Neutrophil (primary cell): Measurements from ENCODE around the gene BAZ2B.

Experiments
- H3K27ac ChIP-seq: fragments of 200-600 bp; sonication (generic); 2 replicates; pipeline ENCODE4 v1.5.1; 2016; ENCODE audit warnings: mild to moderate bottlenecking, moderate library complexity
- H3K27me3 ChIP-seq: fragments of 200-600 bp; sonication (generic); 2 replicates; pipeline ENCODE4 v1.6.0; 2016; ENCODE audit warnings: mild to moderate bottlenecking
- H3K36me3 ChIP-seq: fragments of 200-600 bp; sonication (generic); 2 replicates; pipeline ENCODE4 v1.5.1; 2017
- H3K4me1 ChIP-seq, 2 experiments: fragments of 200-600 bp in 1 of 2; sonication (generic) in 1 of 2; 1 replicate in 1 of 2; 2 replicates in 1 of 2; pipeline versions ENCODE4 v1.5.1 to v1.6.1; 2013 to 2016; ENCODE audit warnings: low read depth in 1 of 2, low read length in 1 of 2, mild to moderate bottlenecking in 1 of 2, moderate library complexity in 1 of 2; ENCODE audit not compliant: control insufficient read depth in 1 of 2, insufficient read depth in 1 of 2
- H3K4me3 ChIP-seq, 2 experiments: fragments of 200-600 bp in 1 of 2; sonication (generic) in 1 of 2; 1 replicate in 1 of 2; 2 replicates in 1 of 2; pipeline ENCODE4 v1.5.1; 2013 to 2016; ENCODE audit warnings: low read depth in 1 of 2, low read length in 1 of 2, mild to moderate bottlenecking in 1 of 2, moderate library complexity in 1 of 2
- H3K9me3 ChIP-seq: fragments of 200-600 bp; sonication (generic); 2 replicates; pipeline ENCODE4 v1.5.1; 2016
- TF ChIP-seq, protein P1 (sequence below): fragments of 200-600 bp; sonication (generic); IDR thresholded peaks from 2 replicates; pipeline ENCODE4 v1.5.1; 2016; ENCODE audit warnings: antibody characterized with exemption

BAZ2B gene

DNA sequence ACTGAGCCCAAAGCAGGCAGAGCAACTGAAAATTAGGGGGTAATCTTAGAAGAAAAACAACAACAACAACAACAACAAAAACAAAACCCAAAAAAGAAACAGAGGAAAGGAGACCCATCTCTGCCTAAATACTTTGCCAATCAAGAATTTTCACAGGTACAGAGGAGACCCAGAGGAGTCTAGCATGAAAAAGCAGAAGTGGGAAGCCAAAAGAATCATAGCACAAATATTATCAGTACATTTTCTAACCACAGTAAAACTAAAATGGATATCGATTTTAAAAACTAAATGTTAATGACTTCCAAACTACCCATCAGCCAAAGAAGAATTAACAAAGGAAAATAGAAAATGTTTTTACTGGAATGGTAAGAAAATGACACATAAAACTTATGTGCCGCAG lies 148.1 kb downstream of the BAZ2B start:
- Histone ChIP-seq H3K36me3 (peaks cover 14% of the 10 kb centered on the region), H3K9me3 (no peaks in the 10 kb centered on the region), H3K4me3 (no peak overlapping the region), H3K27ac (no peak overlapping the region), H3K27me3 (no peaks in the 10 kb centered on the region), H3K4me1 (no peaks in the 10 kb centered on the region)
- TF ChIP-seq, protein P1, sequence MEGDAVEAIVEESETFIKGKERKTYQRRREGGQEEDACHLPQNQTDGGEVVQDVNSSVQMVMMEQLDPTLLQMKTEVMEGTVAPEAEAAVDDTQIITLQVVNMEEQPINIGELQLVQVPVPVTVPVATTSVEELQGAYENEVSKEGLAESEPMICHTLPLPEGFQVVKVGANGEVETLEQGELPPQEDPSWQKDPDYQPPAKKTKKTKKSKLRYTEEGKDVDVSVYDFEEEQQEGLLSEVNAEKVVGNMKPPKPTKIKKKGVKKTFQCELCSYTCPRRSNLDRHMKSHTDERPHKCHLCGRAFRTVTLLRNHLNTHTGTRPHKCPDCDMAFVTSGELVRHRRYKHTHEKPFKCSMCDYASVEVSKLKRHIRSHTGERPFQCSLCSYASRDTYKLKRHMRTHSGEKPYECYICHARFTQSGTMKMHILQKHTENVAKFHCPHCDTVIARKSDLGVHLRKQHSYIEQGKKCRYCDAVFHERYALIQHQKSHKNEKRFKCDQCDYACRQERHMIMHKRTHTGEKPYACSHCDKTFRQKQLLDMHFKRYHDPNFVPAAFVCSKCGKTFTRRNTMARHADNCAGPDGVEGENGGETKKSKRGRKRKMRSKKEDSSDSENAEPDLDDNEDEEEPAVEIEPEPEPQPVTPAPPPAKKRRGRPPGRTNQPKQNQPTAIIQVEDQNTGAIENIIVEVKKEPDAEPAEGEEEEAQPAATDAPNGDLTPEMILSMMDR = no peak

DNA sequence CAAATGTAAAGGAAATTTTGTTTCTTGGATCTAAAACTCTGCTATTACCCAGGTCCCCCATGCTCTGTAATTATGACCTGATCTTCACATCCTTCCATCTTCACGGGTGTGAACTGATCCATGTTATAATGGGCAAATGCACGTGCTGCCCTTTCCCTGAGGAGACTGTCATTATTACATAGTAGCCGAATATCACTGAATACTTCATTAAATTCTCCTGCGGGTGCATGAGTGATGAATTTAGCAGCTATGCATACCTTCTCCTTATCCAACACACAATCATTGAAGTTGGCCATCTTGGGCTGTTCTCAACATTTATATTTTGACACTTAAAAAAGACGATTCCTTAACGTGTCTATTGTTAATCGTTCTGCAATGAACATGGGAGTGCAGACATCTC lies 153.4 kb downstream of the BAZ2B start:
- Histone ChIP-seq H3K9me3 (no peaks in the 10 kb centered on the region), H3K36me3 (peaks cover 29% of the 10 kb centered on the region), H3K4me3 (no peak overlapping the region), H3K4me1 (peaks cover under 1 to 1% of the 10 kb centered on the region in 2 experiments), H3K27me3 (no peaks in the 10 kb centered on the region), H3K27ac (no peak overlapping the region)
- TF ChIP-seq, protein P1 = no peak

DNA sequence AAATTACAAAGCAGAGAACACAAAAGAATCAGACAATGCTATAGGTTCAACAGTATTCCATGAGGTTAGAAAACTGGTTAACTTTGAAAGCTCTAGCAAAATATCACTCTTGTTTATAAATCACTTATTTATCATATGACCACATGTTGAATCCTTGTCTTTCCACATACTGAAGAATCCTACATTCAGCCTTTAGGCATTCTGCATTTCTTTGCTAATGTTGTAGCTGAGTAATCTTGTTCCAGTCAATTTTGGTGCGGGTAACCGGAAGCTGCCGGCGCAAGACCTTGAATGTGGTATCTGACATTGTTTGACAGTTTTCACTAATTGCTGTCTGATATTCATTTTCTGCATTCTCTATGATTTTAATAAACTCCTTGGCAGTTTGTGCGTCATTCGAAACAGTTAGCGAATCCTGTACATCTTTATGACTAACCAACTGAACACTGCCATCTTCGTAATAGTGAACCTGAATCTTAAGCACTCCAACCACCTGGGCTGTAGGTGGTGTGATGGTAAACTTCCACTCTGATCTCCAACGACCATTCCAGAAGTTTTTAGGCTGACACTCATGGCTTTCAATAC lies 154.1 kb downstream of the BAZ2B start:
- Histone ChIP-seq H3K4me1 (peaks cover 7 to 8% of the 10 kb centered on the region in 2 experiments), H3K27me3 (no peaks in the 10 kb centered on the region), H3K9me3 (no peaks in the 10 kb centered on the region), H3K4me3 (no peak overlapping the region), H3K27ac (peak overlapping the region; percentile 18), H3K36me3 (peaks cover 29% of the 10 kb centered on the region)
- TF ChIP-seq, protein P1 = no peak

DNA sequence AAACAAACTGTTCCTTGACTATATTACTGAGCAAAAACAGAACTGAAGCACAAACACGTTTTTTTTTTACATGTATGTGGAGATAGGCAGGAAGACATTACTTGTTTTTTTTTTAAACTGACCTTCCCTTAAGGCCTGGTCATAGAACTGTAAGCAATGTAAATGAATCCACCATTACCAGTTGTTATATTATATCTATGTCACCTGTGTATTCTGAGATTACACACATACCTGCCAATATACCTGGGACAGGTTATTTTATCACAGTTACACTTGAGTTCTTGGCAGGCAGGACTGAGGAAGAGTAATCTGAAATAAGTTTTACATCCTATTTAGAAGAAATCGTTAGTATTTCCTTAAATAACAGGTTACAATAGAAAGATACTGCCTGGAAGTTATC lies 155.3 kb downstream of the BAZ2B start:
- H3K27ac ChIP-seq = no peak overlapping the region
- peaks cover 11 to 20% of the 10 kb centered on the region in 2 experiments for H3K4me1 ChIP-seq
- TF ChIP-seq, protein P1 = no peak
- no peaks in the 10 kb centered on the region for H3K9me3 ChIP-seq
- H3K4me3 ChIP-seq = no peak overlapping the region
- no peaks in the 10 kb centered on the region for H3K27me3 ChIP-seq
- peaks cover 24% of the 10 kb centered on the region for H3K36me3 ChIP-seq

DNA sequence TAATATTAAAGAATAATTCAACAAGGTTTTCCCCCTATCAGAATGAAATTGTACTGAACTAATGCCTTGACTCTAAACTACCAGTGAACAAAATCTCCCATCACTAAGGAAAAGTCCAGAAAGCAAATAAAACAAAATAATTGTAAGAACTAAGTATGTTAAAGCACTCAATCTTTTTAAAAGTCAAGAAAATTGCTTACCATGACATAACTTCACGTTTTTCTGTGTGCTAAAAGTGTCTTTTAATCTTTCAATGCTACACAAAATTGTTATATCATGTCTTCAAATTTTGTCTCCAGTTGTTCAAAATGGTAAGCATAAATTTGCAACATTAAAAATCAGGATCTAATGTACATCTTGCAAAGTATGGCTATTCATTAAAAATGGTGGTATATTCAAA lies 156.1 kb downstream of the BAZ2B start:
- TF ChIP-seq, protein P1 = no peak
- Histone ChIP-seq H3K27me3 (no peaks in the 10 kb centered on the region), H3K4me3 (no peak overlapping the region), H3K36me3 (peaks cover 24% of the 10 kb centered on the region), H3K4me1 (peaks cover 11 to 24% of the 10 kb centered on the region in 2 experiments), H3K27ac (no peak overlapping the region), H3K9me3 (no peaks in the 10 kb centered on the region)
